Loucy (cell line): ENCODE data around the gene DDX10.

Experiments used
- H2AFZ ChIP-seq: fragments of 200-600 bp; sonication (generic); 2 replicates; pipeline ENCODE4 v1.6.0; 2016; ENCODE audit warnings: antibody characterized with exemption, mild to moderate bottlenecking, low read length, moderate library complexity
- H3F3A ChIP-seq: fragments of 200-600 bp; 2 replicates; pipeline ENCODE4 v1.6.0; 2016; ENCODE audit warnings: antibody characterized with exemption, low read depth, mild to moderate bottlenecking
- H3K27me3 ChIP-seq: fragments of 200-600 bp; sonication (generic); 2 replicates; pipeline ENCODE4 v1.6.1; 2014; ENCODE audit warnings: low read length, mild to moderate bottlenecking; ENCODE audit not compliant: insufficient read depth, poor library complexity, severe bottlenecking
- H3K36me3 ChIP-seq: fragments of 200-600 bp; sonication (generic); 2 replicates; pipeline ENCODE4 v1.6.1; 2016; ENCODE audit warnings: low read length; ENCODE audit not compliant: insufficient read depth
- H3K4me1 ChIP-seq: fragments of 200-600 bp; sonication (generic); 2 replicates; pipeline ENCODE4 v1.5.1; 2014; ENCODE audit warnings: low read length, mild to moderate bottlenecking; ENCODE audit not compliant: insufficient read depth, poor library complexity, severe bottlenecking
- H3K4me2 ChIP-seq: fragments of 200-600 bp; sonication (generic); 2 replicates; pipeline ENCODE4 v1.6.0; 2014; ENCODE audit warnings: antibody characterized with exemption, low read length, low read depth, mild to moderate bottlenecking; ENCODE audit not compliant: poor library complexity, severe bottlenecking
- H3K4me3 ChIP-seq: fragments of 200-600 bp; sonication (generic); 2 replicates; pipeline ENCODE4 v1.5.1; 2014; ENCODE audit warnings: low read length, mild to moderate bottlenecking, mixed read lengths; ENCODE audit not compliant: poor library complexity, severe bottlenecking
- H3K79me2 ChIP-seq: fragments of 200-600 bp; sonication (generic); 2 replicates; pipeline ENCODE4 v1.6.1; 2014; ENCODE audit warnings: low read length; ENCODE audit not compliant: insufficient read depth
- H3K9ac ChIP-seq: fragments of 200-600 bp; sonication (generic); 2 replicates; pipeline ENCODE4 v1.6.0; 2014; ENCODE audit warnings: mild to moderate bottlenecking, low read depth, low read length, moderate library complexity; ENCODE audit not compliant: poor library complexity, severe bottlenecking
- H3K9me2 ChIP-seq: fragments of 200-600 bp; sonication (generic); replicated peaks from 2 replicates; pipeline ENCODE4 v1.6.1; 2016; ENCODE audit warnings: low read depth, low read length, mixed read lengths
- H3K9me3 ChIP-seq: fragments of 200-600 bp; sonication (generic); 2 replicates; pipeline ENCODE4 v1.6.1; 2014; ENCODE audit warnings: mild to moderate bottlenecking, antibody characterized with exemption, low read length, low read depth; ENCODE audit not compliant: insufficient read depth
- H4K20me1 ChIP-seq: fragments of 200-600 bp; sonication (generic); 2 replicates; pipeline ENCODE4 v1.6.0; 2014; ENCODE audit warnings: antibody characterized with exemption, low read length, mild to moderate bottlenecking; ENCODE audit not compliant: insufficient read depth, poor library complexity, severe bottlenecking
- CTCF ChIP-seq: fragments of 200-600 bp; sonication (generic); conservative IDR thresholded peaks from 2 replicates; pipeline ENCODE4 v1.5.1; 2014; ENCODE audit warnings: mild to moderate bottlenecking, antibody characterized with exemption, low read length
- EZH2phosphoT487 ChIP-seq: fragments of 200-600 bp; IDR thresholded peaks from 2 replicates; pipeline ENCODE4 v1.6.1; 2018; ENCODE audit warnings: antibody characterized with exemption, mild to moderate bottlenecking, moderate library complexity, borderline replicate concordance

The DDX10 gene

GRCh38 chr11:108873941-108874340 is 209.1 kb downstream of the DDX10 start:
- Histone ChIP-seq H3K4me2 (no peak overlapping the region), H3K4me1 (peaks cover 6% of the 10 kb centered on the region), H3K4me3 (no peak overlapping the region), H3K9me3 (no peaks in the 10 kb centered on the region), H3K9ac (no peak overlapping the region), H3K36me3 (no peaks in the 10 kb centered on the region), H3F3A (no peaks in the 10 kb centered on the region), H4K20me1 (no peaks in the 10 kb centered on the region), H3K27me3 (no peaks in the 10 kb centered on the region), H3K79me2 (no peaks in the 10 kb centered on the region), H3K9me2 (no peaks in the 10 kb centered on the region), H2AFZ (no peak overlapping the region)
- TF ChIP-seq EZH2phosphoT487 (no peak), CTCF (no peak)

GRCh38 chr11:108875134-108875533 is 210.3 kb downstream of the DDX10 start:
- H3K79me2 ChIP-seq, result no peaks in the 10 kb centered on the region
- no peak overlapping the region for H3K4me3 ChIP-seq
- H3K4me2 ChIP-seq, result no peak overlapping the region
- no peaks in the 10 kb centered on the region for H3K27me3 ChIP-seq
- peaks cover 6% of the 10 kb centered on the region for H3K4me1 ChIP-seq
- H4K20me1 ChIP-seq, result no peaks in the 10 kb centered on the region
- H3K9me3 ChIP-seq, result no peaks in the 10 kb centered on the region
- H3K9me2 ChIP-seq, result no peaks in the 10 kb centered on the region
- H3K9ac ChIP-seq, result no peak overlapping the region
- no peaks in the 10 kb centered on the region for H3K36me3 ChIP-seq
- no peak overlapping the region for H2AFZ ChIP-seq
- no peaks in the 10 kb centered on the region for H3F3A ChIP-seq
- TF ChIP-seq EZH2phosphoT487 (no peak), CTCF (no peak)

GRCh38 chr11:108877178-108877577 is 212.3 kb downstream of the DDX10 start:
- no peak overlapping the region for H2AFZ ChIP-seq
- H3K79me2 ChIP-seq, result no peaks in the 10 kb centered on the region
- H3K4me2 ChIP-seq, result no peak overlapping the region
- H3K9ac ChIP-seq, result no peak overlapping the region
- no peak overlapping the region for H3K4me3 ChIP-seq
- H3F3A ChIP-seq, result no peaks in the 10 kb centered on the region
- H3K27me3 ChIP-seq, result no peaks in the 10 kb centered on the region
- peaks cover 6% of the 10 kb centered on the region for H3K4me1 ChIP-seq
- H3K36me3 ChIP-seq, result no peaks in the 10 kb centered on the region
- H3K9me3 ChIP-seq, result no peaks in the 10 kb centered on the region
- H3K9me2 ChIP-seq, result no peaks in the 10 kb centered on the region
- no peaks in the 10 kb centered on the region for H4K20me1 ChIP-seq
- no peak for TF ChIP-seq CTCF
- no peak for TF ChIP-seq EZH2phosphoT487
